ENCODE measurements around the gene PISD. TPM values are rescaled to one million over a fixed set of nuclear protein-coding genes. Genes with fewer than 3 reads are reported as not detected.

The PISD gene
- total and polyA plus RNA-seq, 2 of the 8 experiments (the other 6 are each of a cell fraction or from before 2014, with no cell fraction given), result 47.8 to 48.2 TPM

DNA sequence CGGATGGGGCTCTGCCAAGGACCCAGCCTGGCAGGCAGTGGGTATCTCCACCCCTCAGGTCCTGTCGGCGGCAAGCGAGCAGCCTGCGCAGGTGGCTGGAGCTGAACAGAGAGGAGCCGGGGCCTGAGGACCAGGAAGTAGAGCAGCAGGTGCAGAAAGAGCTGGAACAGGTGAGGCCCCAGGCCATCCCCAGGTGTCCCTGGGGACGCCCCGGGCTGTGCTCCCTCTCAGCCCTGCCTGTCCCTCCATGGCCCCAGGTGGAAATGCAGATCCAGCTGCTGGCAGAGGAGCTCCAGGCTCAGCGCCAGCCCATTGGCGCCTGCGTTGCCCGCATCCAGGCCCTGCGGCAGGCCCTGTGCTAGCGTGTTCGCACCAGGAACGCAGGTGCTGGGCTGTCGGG is 44.0 kb downstream of the PISD start:
- Histone ChIP-seq H2BK12ac (ENCODE audit: low read depth, low read length) (no peak overlapping the region), H3K27me3 (replicated peaks in 1 of 4; ENCODE audit: control insufficient read depth in 3 of 4, extremely low read depth in 1 of 4, insufficient read depth in 3 of 4, low read length in 3 of 4) (no peaks in the 10 kb centered on the region), H3K4me1 (replicated peaks in 1 of 4; ENCODE audit: control insufficient read depth in 3 of 4, insufficient read depth in 4 of 4, low read length in 3 of 4) (no peaks in the 10 kb centered on the region; a peak in 1 of 7 replicates), H3K23me2 (ENCODE audit: low read depth, low read length) (no peaks in the 10 kb centered on the region), H3K9me3 (ENCODE audit: insufficient read depth in 2 of 2, low read depth in 1 of 2, low read length in 1 of 2) (no peaks in the 10 kb centered on the region), H3K4me2 (ENCODE audit: insufficient read depth in 1 of 2, low read depth in 2 of 2, low read length in 2 of 2) (no peak overlapping the region), H4K8ac (ENCODE audit: extremely low read depth, insufficient read depth, low read length) (no peak overlapping the region), H2BK15ac (ENCODE audit: low read length) (no peak overlapping the region), H2AFZ (ENCODE audit: low read length) (no peak overlapping the region), H3K14ac (ENCODE audit: insufficient read length) (no peak overlapping the region), H3K18ac (ENCODE audit: extremely low read depth, low read length) (no peak overlapping the region), H3K9ac (replicated peaks in 1 of 4; ENCODE audit: extremely low read depth in 1 of 4, low read depth in 3 of 4, low read length in 3 of 4) (no peak overlapping the region), H3K36me3 (ENCODE audit: control insufficient read depth in 2 of 4, insufficient read depth in 4 of 4, low read length in 3 of 4) (peaks cover 2 to 27% (median 13%) of the 10 kb centered on the region in 4 experiments; a peak in 7 of 8 replicates), H3K27ac (ENCODE audit: low read depth, low read length) (peak overlapping the region; percentile 48; the same call in 1 of the 2 replicates), H2AK5ac (ENCODE audit: low read depth, low read length) (no peak overlapping the region), H3K4ac (replicated peaks; ENCODE audit: insufficient read length, low read depth, low read length) (no peak overlapping the region), H3K79me2 (ENCODE audit: control insufficient read depth in 1 of 2, insufficient read depth in 2 of 2, low read length in 2 of 2) (peaks cover 0 to 7% of the 10 kb centered on the region in 2 experiments; a peak in 1 of 4 replicates), H2BK20ac (ENCODE audit: low read length) (no peak overlapping the region), H3K4me3 (ENCODE audit: extremely low read depth in 1 of 4, insufficient read depth in 2 of 4, low read depth in 3 of 4, low read length in 4 of 4) (no peak overlapping the region), H3K23ac (ENCODE audit: insufficient read length) (no peak overlapping the region), H4K5ac (ENCODE audit: insufficient read length, low read depth, low read length) (no peak overlapping the region), H3K56ac (replicated peaks; ENCODE audit: insufficient read length, low read depth, low read length) (no peak overlapping the region), H3K79me1 (ENCODE audit: low read depth, low read length) (peaks cover 6% of the 10 kb centered on the region; the same call in 1 of the 2 replicates), H4K20me1 (replicated peaks in 1 of 2; ENCODE audit: control insufficient read depth in 1 of 2, insufficient read depth in 2 of 2, low read length in 2 of 2) (peaks cover 7 to 17% of the 10 kb centered on the region in 2 experiments), H2BK120ac (replicated peaks; ENCODE audit: low read depth, low read length) (no peak overlapping the region), H2BK5ac (ENCODE audit: low read depth, low read length) (no peak overlapping the region), H4K91ac (replicated peaks; ENCODE audit: insufficient read length, low read length) (no peak overlapping the region)
- POLR2A ChIA-PET (ENCODE audit: partially characterized antibody), result interaction anchor here (0.7 to 0.9 kb wide), 3 partner anchors 10 to 129 kb away, joined by 3 to 4 read pairs (median 3); partner anchors contain the start of gene EIF4ENIF1
- FAIRE-seq, result no peak
- TF ChIP-seq SIN3A (conservative IDR thresholded peaks at IDR 0.05 in 1 of 2, IDR thresholded peaks at IDR 0.05 in 1 of 2; ENCODE audit: low read depth in 1 of 2, low read length in 2 of 2), result no peak
- no peak for TF ChIP-seq HDAC2 (IDR thresholded peaks at IDR 0.05; ENCODE audit: borderline replicate concordance in 1 of 2, low read depth in 2 of 2, low read length in 2 of 2)
- TF ChIP-seq POLR2A (IDR thresholded peaks at IDR 0.05; ENCODE audit: control extremely low read depth in 1 of 2, low read depth in 2 of 2, low read length in 2 of 2), result no peak
- TF ChIP-seq, protein P1, sequence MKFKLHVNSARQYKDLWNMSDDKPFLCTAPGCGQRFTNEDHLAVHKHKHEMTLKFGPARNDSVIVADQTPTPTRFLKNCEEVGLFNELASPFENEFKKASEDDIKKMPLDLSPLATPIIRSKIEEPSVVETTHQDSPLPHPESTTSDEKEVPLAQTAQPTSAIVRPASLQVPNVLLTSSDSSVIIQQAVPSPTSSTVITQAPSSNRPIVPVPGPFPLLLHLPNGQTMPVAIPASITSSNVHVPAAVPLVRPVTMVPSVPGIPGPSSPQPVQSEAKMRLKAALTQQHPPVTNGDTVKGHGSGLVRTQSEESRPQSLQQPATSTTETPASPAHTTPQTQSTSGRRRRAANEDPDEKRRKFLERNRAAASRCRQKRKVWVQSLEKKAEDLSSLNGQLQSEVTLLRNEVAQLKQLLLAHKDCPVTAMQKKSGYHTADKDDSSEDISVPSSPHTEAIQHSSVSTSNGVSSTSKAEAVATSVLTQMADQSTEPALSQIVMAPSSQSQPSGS (IDR thresholded peaks at IDR 0.05; ENCODE audit: low read length), result no peak
- CTCF ChIA-PET (ENCODE audit: partially characterized antibody), result interaction anchor here (0.9 to 1.6 kb wide), 4 partner anchors 13 to 61 kb away, joined by 3 to 5 read pairs (median 4); no protein-coding TSS in a partner anchor
- no peak for DNase-seq (ENCODE audit: low read depth in 1 of 2, low spot score in 2 of 2)
- 94% methylated on average over 17 of the region's 17 CpGs; no CpG with 5 or more reads in 1 of the 2 experiments for WGBS, 2 experiments (ENCODE audit: extremely low coverage in 1 of 2, insufficient coverage in 1 of 2, insufficient read length in 1 of 2, insufficient replicate concordance in 2 of 2, low coverage in 1 of 2, low lambda C conversion rate in 2 of 2, missing lambda C conversion rate in 1 of 2)

Measured in H1 (cell line).